ENCODE results near the gene TTC4. TPM values are rescaled to one million over a fixed set of nuclear protein-coding genes. Genes with fewer than 3 reads are reported as not detected.

TTC4 gene
- total RNA-seq, 2 donors from 2014 or later: 11.0 to 18.4 TPM

- Histone ChIP-seq H3K4me3 (no peak overlapping the region), H3K9me3 (no peaks in the 10 kb centered on the region), H3K27ac (no peak overlapping the region), H3K4me1 (no peaks in the 10 kb centered on the region), H3K36me3 (peaks cover under 1% of the 10 kb centered on the region), H3K27me3 (no peaks in the 10 kb centered on the region), H3K9ac (ENCODE audit: low read depth in 2 of 2, low read length in 2 of 2) (no peak overlapping the region)
- TF ChIP-seq CTCF (IDR thresholded peaks at IDR 0.05): no peak
- DNase-seq: no peak
- intact Hi-C loops (cut with DNase I): no loop called here
Measured at GRCh38 chr1:54736685-54737084, 21.0 kb downstream of the TTC4 start.

- Histone ChIP-seq H3K36me3 (no peaks in the 10 kb centered on the region), H3K9ac (ENCODE audit: low read depth in 2 of 2, low read length in 2 of 2) (no peak overlapping the region), H3K4me1 (no peaks in the 10 kb centered on the region), H3K4me3 (no peak overlapping the region), H3K27me3 (no peaks in the 10 kb centered on the region), H3K27ac (no peak overlapping the region), H3K9me3 (no peaks in the 10 kb centered on the region)
- no peak for TF ChIP-seq CTCF (IDR thresholded peaks at IDR 0.05)
- intact Hi-C loops (cut with DNase I): no loop called here
- DNase-seq: no peak
Measured at GRCh38 chr1:54738244-54738643, 22.6 kb downstream of the TTC4 start.

GRCh38 chr1:54741531-54741930 lies 25.9 kb downstream of the TTC4 start:
- Histone ChIP-seq H3K9ac (ENCODE audit: low read depth in 2 of 2, low read length in 2 of 2) (no peak overlapping the region), H3K27ac (no peak overlapping the region), H3K4me1 (no peaks in the 10 kb centered on the region), H3K4me3 (no peak overlapping the region), H3K36me3 (no peaks in the 10 kb centered on the region), H3K27me3 (no peaks in the 10 kb centered on the region), H3K9me3 (no peaks in the 10 kb centered on the region)
- intact Hi-C loops (cut with DNase I): no loop called here
- TF ChIP-seq CTCF (IDR thresholded peaks at IDR 0.05): no peak
- no peak for DNase-seq

- Histone ChIP-seq H3K36me3 (no peaks in the 10 kb centered on the region), H3K9me3 (no peaks in the 10 kb centered on the region), H3K27ac (no peak overlapping the region), H3K27me3 (no peaks in the 10 kb centered on the region), H3K4me3 (no peak overlapping the region), H3K4me1 (no peaks in the 10 kb centered on the region), H3K9ac (ENCODE audit: low read depth in 2 of 2, low read length in 2 of 2) (no peak overlapping the region)
- intact Hi-C loops (cut with DNase I): no loop called here
- no peak for DNase-seq
- TF ChIP-seq CTCF (IDR thresholded peaks at IDR 0.05): no peak
Measured at GRCh38 chr1:54742282-54742681, 26.6 kb downstream of the TTC4 start.

GRCh38 chr1:54743416-54744226 lies 28.0 kb downstream of the TTC4 start:
- no peak overlapping the region for H3K9ac ChIP-seq (ENCODE audit: low read depth in 2 of 2, low read length in 2 of 2)
- no peaks in the 10 kb centered on the region for H3K4me1 ChIP-seq
- intact Hi-C loops (cut with DNase I): no loop called here
- no peak for DNase-seq
- H3K4me3 ChIP-seq: no peak overlapping the region
- H3K9me3 ChIP-seq: no peaks in the 10 kb centered on the region
- H3K27ac ChIP-seq: no peak overlapping the region
- no peaks in the 10 kb centered on the region for H3K36me3 ChIP-seq
- no peak for TF ChIP-seq CTCF (IDR thresholded peaks at IDR 0.05)
- no peaks in the 10 kb centered on the region for H3K27me3 ChIP-seq

Data from colonic mucosa (tissue), 4 donors.